GM13976 (cell line): ENCODE measurements around the gene LTB4R.

Source experiments
- DNase-seq: peaks from one replicate; pipeline ENCODE4 v3.0.0; 2012; ENCODE audit warnings: low spot score
- CTCF ChIP-seq: IDR thresholded peaks from 2 replicates; pipeline ENCODE4 v1.5.1; 2012; ENCODE audit warnings: borderline replicate concordance, mild to moderate bottlenecking; ENCODE audit not compliant: insufficient read depth; ENCODE audit errors: extremely low read depth, missing control alignments, control extremely low read depth
- in situ Hi-C: fragments of 300-500 bp; cut with MboI; formaldehyde crosslinking; loops from one replicate; pipeline ENCODE4 v1.12.0; 2022; ENCODE audit warnings: low sequenced_read_pairs, mixed read lengths, inconsistent platforms; ENCODE audit not compliant: unreplicated experiment

The LTB4R gene

DNA sequence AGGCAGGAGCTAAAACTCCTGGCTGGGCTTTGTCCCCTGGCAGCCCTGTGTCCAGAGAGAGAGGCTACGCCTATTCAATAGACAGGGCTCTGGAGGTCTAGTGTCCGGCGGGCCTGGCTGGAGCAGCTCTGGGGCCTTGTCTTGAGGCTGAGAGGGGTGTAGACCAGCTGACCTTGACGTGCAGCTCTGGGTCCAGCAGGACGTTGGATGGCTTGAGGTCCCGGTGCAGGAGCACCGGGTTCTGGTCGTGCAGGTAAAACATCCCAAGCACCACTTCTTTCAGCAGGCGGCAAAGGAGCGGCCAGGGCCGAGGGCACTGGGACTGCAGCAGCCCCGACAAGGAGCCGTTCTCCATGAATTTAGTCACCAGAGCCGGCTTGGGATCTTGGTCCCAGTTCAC, 27.5 kb downstream of the LTB4R start:
- in situ Hi-C loops = loop anchor here (25.0 kb wide), 1 partner anchor 348 kb away; no protein-coding TSS in a partner anchor
- DNase-seq = no peak
- no peak for TF ChIP-seq CTCF

GRCh38 chr14:24339284-24340151, 28.2 kb downstream of the LTB4R start, which contains the start of gene RIPK3:
RIPK3 (minus strand) TSS chr14:24339991; CDS start chr14:24339826, 165 bp downstream.
- peak; percentile 81 for DNase-seq
- no peak for TF ChIP-seq CTCF
- in situ Hi-C loops = loop anchor here (25.0 kb wide), 1 partner anchor 348 kb away; no protein-coding TSS in a partner anchor

GRCh38 chr14:24340606-24341005, 29.3 kb downstream of the LTB4R start:
- in situ Hi-C loops = loop anchor here (25.0 kb wide), 1 partner anchor 347 kb away; no protein-coding TSS in a partner anchor
- no peak for TF ChIP-seq CTCF
- DNase-seq = no peak

DNA sequence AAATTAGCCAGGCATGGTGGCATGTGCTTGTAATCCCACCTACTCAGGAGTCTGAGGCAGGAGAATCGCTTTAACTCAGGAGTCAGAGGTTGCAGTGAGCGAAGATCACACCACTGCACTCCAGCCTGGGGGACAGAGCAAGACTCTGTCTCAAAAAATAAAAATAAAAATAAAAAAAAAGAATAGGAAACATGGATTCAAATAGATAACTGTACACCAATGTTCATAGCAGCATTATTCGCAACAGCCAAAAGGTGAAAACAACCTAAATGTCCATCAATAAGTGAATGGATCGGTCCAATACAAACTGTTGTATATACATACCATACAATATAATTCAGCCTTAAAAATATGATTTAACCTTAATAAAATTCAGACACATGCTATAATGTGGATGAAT, 31.6 kb downstream of the LTB4R start:
- in situ Hi-C loops = loop anchor here (25.0 kb wide), 1 partner anchor 344 kb away; no protein-coding TSS in a partner anchor
- TF ChIP-seq CTCF = no peak
- no peak for DNase-seq

DNA sequence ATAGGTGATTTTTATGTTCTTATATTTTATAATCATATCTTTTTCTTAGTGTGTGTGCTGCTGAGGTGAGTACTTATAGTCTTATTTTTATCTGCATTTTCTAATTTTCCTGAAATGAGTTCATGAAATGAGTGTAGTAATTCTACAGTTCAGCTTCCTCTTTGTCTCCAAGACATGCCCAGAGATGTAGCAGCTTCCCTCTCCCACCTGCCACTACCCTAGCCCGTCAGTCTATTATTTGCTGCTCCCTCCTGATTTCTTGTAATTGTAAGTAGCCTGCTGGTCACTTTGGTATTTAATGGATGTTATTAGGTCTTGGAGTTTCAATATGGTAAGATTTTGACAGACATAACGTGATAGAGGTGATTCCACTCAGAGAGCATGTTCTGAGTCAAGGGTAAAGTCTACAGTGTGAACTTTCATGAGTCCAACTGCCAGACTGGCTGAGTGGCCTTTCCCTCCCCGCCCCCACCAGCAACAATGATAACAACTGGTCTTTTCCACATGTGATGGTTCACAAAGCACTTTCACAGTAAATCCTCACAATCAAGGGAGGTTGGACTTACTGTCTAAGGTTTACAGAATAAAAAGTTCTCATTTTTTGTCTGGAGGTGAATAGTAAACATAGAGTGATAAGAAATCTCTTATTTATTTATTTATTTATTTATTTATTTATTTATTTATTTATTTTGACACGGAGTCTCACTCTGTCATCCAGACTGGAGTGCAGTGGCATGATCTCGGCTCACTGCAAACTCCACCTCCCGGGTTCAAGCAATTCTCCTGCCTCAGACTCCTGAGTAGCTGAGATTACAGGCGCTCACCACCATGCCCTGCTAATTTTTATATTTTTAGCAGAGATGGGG, 32.7 kb downstream of the LTB4R start:
- DNase-seq = no peak
- in situ Hi-C loops = loop anchor here (25.0 kb wide), 1 partner anchor 343 kb away; no protein-coding TSS in a partner anchor
- TF ChIP-seq CTCF = no peak

- TF ChIP-seq CTCF = no peak
- in situ Hi-C loops = loop anchor here (25.0 kb wide), 1 partner anchor 340 kb away; no protein-coding TSS in a partner anchor
- DNase-seq = no peak
Observed at GRCh38 chr14:24347134-24347533, 35.8 kb downstream of the LTB4R start.
